GM18526 (cell line): ENCODE data around the gene HSF5.
A peak's percentile ranks its signal among the peaks of the same experiment; 100 is the strongest.

Source experiments
- POLR2A ChIP-seq: IDR thresholded peaks from 3 replicates; pipeline ENCODE4 v1.6.1; 2011; ENCODE audit not compliant: insufficient read length; ENCODE audit errors: extremely low read depth

HSF5 gene

DNA sequence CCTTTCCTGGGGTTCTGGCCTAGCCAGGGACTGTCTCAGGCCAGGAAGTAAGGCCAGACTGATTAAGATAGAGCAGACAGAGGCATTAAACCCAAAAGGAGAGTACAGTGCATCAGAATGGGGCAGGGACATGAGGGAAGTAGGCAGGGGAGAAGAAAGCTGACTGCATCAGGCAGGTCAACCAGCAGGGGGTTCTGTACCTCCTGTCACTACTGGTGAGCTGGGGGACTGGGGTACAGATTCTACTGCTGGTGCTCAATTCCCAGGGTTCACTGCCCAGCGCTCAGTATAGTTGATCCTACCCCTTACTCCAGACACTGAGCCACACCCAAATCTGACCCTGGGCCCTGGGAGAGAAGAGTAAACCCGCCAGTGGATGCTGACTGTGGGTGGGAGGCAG is 39.1 kb upstream of the HSF5 start:
- no peak for TF ChIP-seq POLR2A

- TF ChIP-seq POLR2A, result no peak
Measured at GRCh38 chr17:58525239-58525638, 37.0 kb upstream of the HSF5 start.

DNA sequence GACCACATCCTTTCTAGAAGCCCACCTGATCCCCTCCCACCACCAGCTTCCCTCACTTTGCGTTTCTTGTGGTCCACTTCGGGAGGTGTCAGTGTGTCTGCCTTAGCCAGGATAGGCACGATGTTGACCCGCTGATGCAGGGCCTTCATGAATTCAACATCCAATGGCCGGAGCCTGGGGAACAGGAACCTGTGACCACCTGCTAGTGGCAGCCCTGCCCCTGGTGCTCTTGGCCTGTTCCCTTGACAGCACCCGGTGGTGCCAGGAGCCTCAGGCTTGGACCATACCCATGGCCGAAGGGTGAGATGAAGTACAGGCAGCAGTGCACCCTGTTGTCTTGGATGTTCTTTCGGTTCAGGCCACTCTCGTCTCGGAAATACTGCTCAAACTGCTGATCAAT is 33.5 kb upstream of the HSF5 start:
- TF ChIP-seq POLR2A, result no peak

- TF ChIP-seq POLR2A, result no peak
Measured at GRCh38 chr17:58520843-58521430, 32.7 kb upstream of the HSF5 start.

GRCh38 chr17:58517928-58518609 is 29.9 kb upstream of the HSF5 start:
- peak; percentile 54 for TF ChIP-seq POLR2A

DNA sequence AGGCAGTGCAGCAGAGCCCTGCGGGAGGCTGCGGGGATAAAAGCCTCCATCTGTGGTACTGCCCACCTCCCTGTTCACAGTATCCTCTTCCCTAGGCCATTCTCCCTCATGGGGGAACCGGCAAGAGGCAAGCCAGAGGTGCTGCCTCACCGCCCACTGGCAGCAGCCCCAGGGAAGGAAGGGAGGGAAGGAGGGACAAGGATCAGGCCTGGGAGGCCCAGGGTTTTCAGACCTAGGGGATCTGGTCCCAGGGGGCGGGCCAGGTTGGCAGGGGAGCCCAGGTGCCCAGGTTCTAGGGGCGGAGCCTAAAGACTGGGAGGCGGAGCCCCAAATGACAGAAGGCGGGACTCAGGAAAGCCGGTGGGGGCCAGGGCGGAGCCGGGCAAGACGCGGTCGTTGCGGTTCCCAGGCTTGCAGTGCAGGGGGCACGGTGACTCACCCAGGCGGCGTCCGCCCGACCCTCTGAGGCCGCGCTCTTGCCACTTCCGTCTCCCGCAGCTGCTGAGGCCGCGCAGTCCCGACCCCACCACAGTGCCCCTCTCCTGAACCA is 29.2 kb upstream of the HSF5 start:
- peak; percentile 72 for TF ChIP-seq POLR2A

GRCh38 chr17:58516644-58517377 is 28.6 kb upstream of the HSF5 start:
- no peak for TF ChIP-seq POLR2A

GRCh38 chr17:58515286-58515685 is 27.1 kb upstream of the HSF5 start:
- no peak for TF ChIP-seq POLR2A

GRCh38 chr17:58514770-58515157 is 26.6 kb upstream of the HSF5 start:
- TF ChIP-seq POLR2A, result no peak

GRCh38 chr17:58513965-58514769 is 26.0 kb upstream of the HSF5 start, which contains the start of gene MTMR4:
TSS of gene MTMR4 (minus strand) at chr17:58514638. CDS start at chr17:58514407, 231 bp downstream.
- peak; percentile 55 for TF ChIP-seq POLR2A

GRCh38 chr17:58513267-58513964 is 25.2 kb upstream of the HSF5 start:
- no peak for TF ChIP-seq POLR2A

GRCh38 chr17:58510075-58510474 is 21.9 kb upstream of the HSF5 start:
- no peak for TF ChIP-seq POLR2A

GRCh38 chr17:58508341-58509067 is 20.3 kb upstream of the HSF5 start:
- no peak for TF ChIP-seq POLR2A

- no peak for TF ChIP-seq POLR2A
Measured at GRCh38 chr17:58507123-58507634, 19.0 kb upstream of the HSF5 start.
